CD14-positive monocyte (primary cell): Measurements from ENCODE around the gene HCK. TPM values are rescaled to one million over a fixed set of nuclear protein-coding genes. Genes with fewer than 3 reads are reported as not detected.
"Not testable (repeated sequence)": the region's sequence is repeated elsewhere in the genome, so short reads cannot be mapped to it uniquely, and the experiment has no call there.

Experiments used
- DNase-seq, 3 donors: peaks; one replicate each; pipeline ENCODE4 v3.0.0-alpha.2; 2011 to 2022
- H2AFZ ChIP-seq: 2 replicates; pipeline ENCODE4 v1.6.0; 2012; ENCODE audit warnings: mild to moderate bottlenecking, low read depth, low read length, inconsistent platforms; ENCODE audit not compliant: insufficient read depth, poor library complexity, severe bottlenecking
- H3K27ac ChIP-seq, 2 donors: 1 replicate in 1 of 2; 2 replicates in 1 of 2; pipeline ENCODE4 v1.5.1; 2012 to 2013; ENCODE audit warnings: low read length in 2 of 2, control low read depth in 1 of 2, inconsistent platforms in 1 of 2, low read depth in 1 of 2, mild to moderate bottlenecking in 1 of 2
- H3K27me3 ChIP-seq, 2 donors: one replicate each; pipeline versions ENCODE4 v1.6.0 to v1.6.1; 2011 to 2013; ENCODE audit warnings: low read length in 2 of 2; ENCODE audit not compliant: control insufficient read depth in 2 of 2, insufficient read depth in 2 of 2
- H3K36me3 ChIP-seq, 2 donors: replicated peaks in 1 of 2; 1 replicate in 1 of 2; 2 replicates in 1 of 2; pipeline versions ENCODE4 v1.5.1 to v1.6.1; 2012 to 2013; ENCODE audit warnings: low read length in 2 of 2, control low read depth in 1 of 2, inconsistent platforms in 1 of 2, mild to moderate bottlenecking in 1 of 2; ENCODE audit not compliant: insufficient read depth in 2 of 2, control insufficient read depth in 1 of 2
- H3K4me1 ChIP-seq, 2 donors: 1 replicate in 1 of 2; 2 replicates in 1 of 2; pipeline versions ENCODE4 v1.5.1 to v1.6.1; 2012 to 2013; ENCODE audit warnings: low read length in 2 of 2, control low read depth in 1 of 2, inconsistent platforms in 1 of 2, mild to moderate bottlenecking in 1 of 2, moderate library complexity in 1 of 2; ENCODE audit not compliant: insufficient read depth in 2 of 2, control insufficient read depth in 1 of 2
- H3K4me2 ChIP-seq: replicated peaks from 2 replicates; pipeline ENCODE3; 2012; ENCODE audit warnings: low read length, moderate library complexity, mild to moderate bottlenecking; ENCODE audit not compliant: poor library complexity, severe bottlenecking; ENCODE audit errors: extremely low read depth
- H3K4me3 ChIP-seq, 3 experiments: fragments of 200-600 bp in 1 of 3; sonication (generic) in 1 of 3; replicated peaks in 1 of 3; 1 replicate in 2 of 3; 2 replicates in 1 of 3; pipeline ENCODE4 v1.5.1; 2011 to 2013; ENCODE audit warnings: low read length in 3 of 3, mild to moderate bottlenecking in 3 of 3, control low read depth in 2 of 3, low read depth in 2 of 3, inconsistent platforms in 1 of 3, moderate library complexity in 1 of 3
- H3K79me2 ChIP-seq: 2 replicates; pipeline ENCODE4 v1.6.0; 2012; ENCODE audit warnings: mild to moderate bottlenecking, control low read depth, inconsistent platforms, low read length, moderate library complexity; ENCODE audit not compliant: insufficient read depth
- H3K9ac ChIP-seq: 2 replicates; pipeline ENCODE4 v1.6.0; 2017; ENCODE audit warnings: low read length, mild to moderate bottlenecking; ENCODE audit not compliant: insufficient read depth, poor library complexity, severe bottlenecking
- H3K9me3 ChIP-seq, 2 donors: replicated peaks in 1 of 2; 1 replicate in 1 of 2; 2 replicates in 1 of 2; pipeline versions ENCODE4 v1.5.1 to v1.6.1; 2012 to 2013; ENCODE audit warnings: low read length in 2 of 2, control low read depth in 1 of 2; ENCODE audit not compliant: control insufficient read depth in 1 of 2, insufficient read depth in 1 of 2
- H4K20me1 ChIP-seq: 2 replicates; pipeline ENCODE4 v1.6.0; 2012; ENCODE audit warnings: mild to moderate bottlenecking, low read length, control low read depth, moderate library complexity; ENCODE audit not compliant: insufficient read depth
- H3K27ac Mint-ChIP-seq, 7 donors: one replicate each; pipeline ENCODE4 v1.8.0; 2020; ENCODE audit warnings: mild to moderate bottlenecking in 7 of 7, mixed read lengths in 7 of 7, moderate library complexity in 6 of 7, inconsistent platforms in 2 of 7
- H3K27me3 Mint-ChIP-seq, 3 donors: one replicate each; pipeline ENCODE4 v1.8.0; 2021 to 2022; ENCODE audit warnings: low read depth in 3 of 3, mild to moderate bottlenecking in 3 of 3, mixed read lengths in 3 of 3, moderate library complexity in 3 of 3, inconsistent platforms in 1 of 3
- H3K36me3 Mint-ChIP-seq, 2 donors: one replicate each; pipeline ENCODE4 v1.8.0; 2020; ENCODE audit warnings: mixed read lengths in 2 of 2, inconsistent platforms in 1 of 2, mild to moderate bottlenecking in 1 of 2
- H3K4me1 Mint-ChIP-seq: one replicate; pipeline ENCODE4 v1.8.0; 2020; ENCODE audit warnings: mild to moderate bottlenecking, mixed read lengths
- H3K4me3 Mint-ChIP-seq, 2 donors: one replicate each; pipeline ENCODE4 v1.8.0; 2020; ENCODE audit warnings: mild to moderate bottlenecking in 2 of 2, mixed read lengths in 2 of 2, moderate library complexity in 1 of 2
- H3K9me3 Mint-ChIP-seq, 7 donors: one replicate each; pipeline ENCODE4 v1.8.0; 2020 to 2022; ENCODE audit warnings: mixed read lengths in 7 of 7, mild to moderate bottlenecking in 6 of 7, moderate library complexity in 6 of 7, inconsistent platforms in 2 of 7
- WGBS: methylation state at CpG from one replicate; pipeline ENCODE4 v1.1.5; 2013; ENCODE audit warnings: missing lambda C conversion rate; ENCODE audit not compliant: insufficient coverage; 5-methylcytosine and 5-hydroxymethylcytosine counted together
- intact Hi-C, 2 donors: fragments of 100-400 bp; cut with micrococcal nuclease; formaldehyde crosslinking; loops; one replicate each; pipeline versions ENCODE4 v1.15.0 to v1.15.1; 2023
- polyA plus RNA-seq, 3 donors: library from polyadenylated mRNA; depleted of rRNA in 1 of 3; unstranded in 2 of 3; stranded (reverse) in 1 of 3; fragments of 300-500 nt in 2 of 3; fragments of >200 nt in 1 of 3; fragmentation: Illumina TruSeq in 2 of 3; gene quantifications; 1 replicate in 2 of 3; 2 replicates in 1 of 3; pipeline ENCODE4 v1.2.3, GENCODE V29; 2012 to 2021
- TF ChIP-seq, protein P1 (sequence below): fragments of 200-600 bp; IDR thresholded peaks from one replicate; pipeline ENCODE4 v1.8.0; 2022; ENCODE audit warnings: antibody characterized with exemption, mild to moderate bottlenecking

The HCK gene
- polyA plus RNA-seq, 3 donors: 430 to 688 (median 526) TPM

DNA sequence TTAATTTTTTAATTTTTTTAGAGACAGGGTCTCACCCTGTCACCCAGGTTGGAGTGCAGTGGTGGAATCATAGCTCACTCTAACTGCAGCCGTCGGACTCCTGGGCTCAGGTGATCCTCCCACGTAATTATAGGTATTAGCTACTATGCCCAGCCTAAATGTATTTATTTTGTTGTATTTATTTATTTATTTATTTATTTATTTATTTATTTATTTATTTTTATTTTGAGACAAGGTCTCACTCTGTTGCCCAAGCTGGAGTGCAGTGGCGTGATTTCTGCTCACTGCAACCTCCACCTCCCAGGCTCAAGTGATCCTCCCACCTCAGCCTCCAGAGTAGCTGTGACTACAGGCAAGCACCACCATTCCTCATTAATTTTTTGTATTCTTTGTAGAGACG lies 66.4 kb downstream of the HCK start:
- not testable (repeated sequence) for H3K27me3 Mint-ChIP-seq, H3K4me2 ChIP-seq, H4K20me1 ChIP-seq, H3K9ac ChIP-seq, H3K4me3 ChIP-seq, H3K27ac Mint-ChIP-seq, H3K27me3 ChIP-seq, H3K4me3 Mint-ChIP-seq, DNase-seq, H3K27ac ChIP-seq, H2AFZ ChIP-seq, H3K9me3 Mint-ChIP-seq, H3K9me3 ChIP-seq
- Histone ChIP-seq H3K79me2 (peaks cover 73% of the 10 kb centered on the region), H3K36me3 (peaks cover 5 to 11% of the 10 kb centered on the region in 2 donors), H3K4me1 (peaks cover 47 to 48% of the 10 kb centered on the region in 2 donors)
- H3K4me1 Mint-ChIP-seq: peaks cover 47% of the 10 kb centered on the region
- no CpG with 5 or more reads among the region's 5 CpGs for WGBS
- H3K36me3 Mint-ChIP-seq: peaks cover 20 to 32% of the 10 kb centered on the region in 2 donors
- intact Hi-C loops: loop anchor here in 1 of 2 donors (10.0 kb wide), 1 partner anchor 514 kb away; the partner anchor contains the start of gene ID1

DNA sequence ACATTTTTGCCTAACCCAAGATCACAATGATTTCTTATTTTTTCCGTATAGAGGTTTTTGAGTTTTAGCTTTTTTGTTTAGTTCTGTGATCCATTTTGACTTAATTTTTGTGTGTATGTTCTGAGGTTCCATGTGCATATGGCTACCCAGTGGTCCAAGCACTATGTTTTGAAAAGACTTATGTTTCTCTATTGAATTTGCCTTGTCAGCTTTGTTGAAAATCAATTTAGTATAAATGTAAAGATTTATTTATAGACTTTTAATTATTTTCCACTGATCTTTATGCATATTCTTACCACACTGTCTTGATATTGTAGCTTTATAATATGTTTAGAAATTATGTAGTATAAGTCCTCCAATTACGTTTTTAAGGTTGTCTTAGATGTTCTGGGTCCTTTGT lies 67.7 kb downstream of the HCK start:
- H3K27me3 ChIP-seq: no peaks in the 10 kb centered on the region
- H3K4me3 ChIP-seq: no peak overlapping the region
- H3K4me2 ChIP-seq: no peak overlapping the region
- Mint-ChIP-seq H3K36me3 (peaks cover 21 to 39% of the 10 kb centered on the region in 2 donors), H3K4me3 (peak overlapping the region in 1 of 2 donors; percentile 20), H3K9me3 (no peaks in the 10 kb centered on the region), H3K27ac (no peak overlapping the region), H3K4me1 (peaks cover 36% of the 10 kb centered on the region), H3K27me3 (no peaks in the 10 kb centered on the region)
- H3K4me1 ChIP-seq: peaks cover 34 to 35% of the 10 kb centered on the region in 2 donors
- H2AFZ ChIP-seq: no peak overlapping the region
- H3K9me3 ChIP-seq: no peaks in the 10 kb centered on the region
- H3K36me3 ChIP-seq: peaks cover 5 to 17% of the 10 kb centered on the region in 2 donors
- no peak for DNase-seq
- peaks cover 72% of the 10 kb centered on the region for H3K79me2 ChIP-seq
- no peak overlapping the region for H3K27ac ChIP-seq
- WGBS: no CpG with 5 or more reads among the region's 2 CpGs
- intact Hi-C loops: loop anchor here in 1 of 2 donors (10.0 kb wide), 1 partner anchor 515 kb away; the partner anchor contains the start of gene ID1
- H4K20me1 ChIP-seq: peaks cover 4% of the 10 kb centered on the region
- H3K9ac ChIP-seq: no peak overlapping the region
- TF ChIP-seq, protein P1, sequence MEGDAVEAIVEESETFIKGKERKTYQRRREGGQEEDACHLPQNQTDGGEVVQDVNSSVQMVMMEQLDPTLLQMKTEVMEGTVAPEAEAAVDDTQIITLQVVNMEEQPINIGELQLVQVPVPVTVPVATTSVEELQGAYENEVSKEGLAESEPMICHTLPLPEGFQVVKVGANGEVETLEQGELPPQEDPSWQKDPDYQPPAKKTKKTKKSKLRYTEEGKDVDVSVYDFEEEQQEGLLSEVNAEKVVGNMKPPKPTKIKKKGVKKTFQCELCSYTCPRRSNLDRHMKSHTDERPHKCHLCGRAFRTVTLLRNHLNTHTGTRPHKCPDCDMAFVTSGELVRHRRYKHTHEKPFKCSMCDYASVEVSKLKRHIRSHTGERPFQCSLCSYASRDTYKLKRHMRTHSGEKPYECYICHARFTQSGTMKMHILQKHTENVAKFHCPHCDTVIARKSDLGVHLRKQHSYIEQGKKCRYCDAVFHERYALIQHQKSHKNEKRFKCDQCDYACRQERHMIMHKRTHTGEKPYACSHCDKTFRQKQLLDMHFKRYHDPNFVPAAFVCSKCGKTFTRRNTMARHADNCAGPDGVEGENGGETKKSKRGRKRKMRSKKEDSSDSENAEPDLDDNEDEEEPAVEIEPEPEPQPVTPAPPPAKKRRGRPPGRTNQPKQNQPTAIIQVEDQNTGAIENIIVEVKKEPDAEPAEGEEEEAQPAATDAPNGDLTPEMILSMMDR: no peak

DNA sequence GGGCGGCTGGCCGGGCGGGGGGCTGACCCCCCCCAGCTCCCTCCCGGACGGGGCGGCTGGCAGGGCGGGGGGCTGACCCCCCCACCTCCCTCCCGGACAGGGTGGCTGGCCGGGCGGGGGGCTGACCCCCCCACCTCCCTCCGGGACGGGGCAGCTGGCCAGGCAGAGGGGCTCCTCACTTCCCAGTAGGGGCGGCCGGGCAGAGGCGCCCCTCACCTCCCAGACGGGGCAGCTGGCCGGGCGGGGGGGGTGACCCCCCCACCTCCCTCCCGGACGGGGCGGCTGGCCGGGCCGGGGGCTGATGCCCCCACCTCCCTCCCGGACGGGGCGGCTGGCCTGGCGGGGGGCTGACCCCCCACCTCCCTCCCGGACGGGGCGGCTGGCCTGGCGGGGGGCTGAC lies 69.9 kb downstream of the HCK start:
- WGBS: no CpG with 5 or more reads among the region's 31 CpGs
- DNase-seq, H3K4me2 ChIP-seq, H3K4me3 Mint-ChIP-seq, H3K4me3 ChIP-seq, intact Hi-C loops, H3K27ac ChIP-seq, H3K27me3 ChIP-seq, H3K9me3 Mint-ChIP-seq, H3K27me3 Mint-ChIP-seq, H3K27ac Mint-ChIP-seq, H2AFZ ChIP-seq, H3K9ac ChIP-seq, H3K9me3 ChIP-seq: not testable (repeated sequence)
- peaks cover 22 to 39% of the 10 kb centered on the region in 2 donors for H3K36me3 Mint-ChIP-seq
- Histone ChIP-seq H3K36me3 (peaks cover 6 to 29% of the 10 kb centered on the region in 2 donors), H4K20me1 (peaks cover 25% of the 10 kb centered on the region), H3K4me1 (peaks cover 13 to 14% of the 10 kb centered on the region in 2 donors), H3K79me2 (peaks cover 73% of the 10 kb centered on the region)
- H3K4me1 Mint-ChIP-seq: peaks cover 22% of the 10 kb centered on the region
